ENCODE measurements around the gene DMGDH.

The DMGDH gene

GRCh38 chr5:78953092-78953800 lies 116.2 kb downstream of the DMGDH start:
- no peak overlapping the region for H2BK5ac ChIP-seq (ENCODE audit: low read length)
- H3K79me1 ChIP-seq (ENCODE audit: low read length) = no peaks in the 10 kb centered on the region
- DNase-seq = no peak
- H4K8ac ChIP-seq (ENCODE audit: low read depth, low read length) = no peak overlapping the region
- no peak overlapping the region for H2AK5ac ChIP-seq (ENCODE audit: low read length)
- no peak overlapping the region for H4K5ac ChIP-seq (ENCODE audit: low read length)
- no peak overlapping the region for H3K56ac ChIP-seq (ENCODE audit: low read length)
- no peak overlapping the region for H2BK15ac ChIP-seq (replicated peaks; ENCODE audit: low read depth)
- no peaks in the 10 kb centered on the region for H3K36me3 ChIP-seq (ENCODE audit: control insufficient read depth, insufficient read depth, low read length)
- H3K4me3 ChIP-seq (ENCODE audit: low read length) = no peak overlapping the region
- no peak overlapping the region for H3K4me2 ChIP-seq (ENCODE audit: low read length)
- H3K23ac ChIP-seq (ENCODE audit: low read length) = no peak overlapping the region
- no peaks in the 10 kb centered on the region for H3K27me3 ChIP-seq (ENCODE audit: insufficient read depth, low read length, poor library complexity)
- H3K79me2 ChIP-seq (ENCODE audit: control insufficient read depth, insufficient read depth, low read length) = no peaks in the 10 kb centered on the region
- no peak overlapping the region for H3K27ac ChIP-seq (ENCODE audit: low read depth, low read length)
- no peak overlapping the region for H3K4ac ChIP-seq (ENCODE audit: low read depth, low read length)
- H3K4me1 ChIP-seq (ENCODE audit: control insufficient read depth, low read depth, low read length) = no peaks in the 10 kb centered on the region
- no peak overlapping the region for H3K9ac ChIP-seq (ENCODE audit: low read length)
- H2BK120ac ChIP-seq (ENCODE audit: low read depth, low read length) = no peak overlapping the region
- WGBS (ENCODE audit: extremely low coverage, insufficient coverage, low lambda C conversion rate) = no CpG with 5 or more reads among the region's 4 CpGs
- no peak overlapping the region for H3K18ac ChIP-seq (ENCODE audit: low read length)

All from mesendoderm (in vitro differentiated cells).